MM.1S (cell line): Measurements from ENCODE around the gene KRT73.
A peak's percentile ranks its signal among the peaks of the same experiment; 100 is the strongest.

Source experiments
- DNase-seq: peaks from one replicate; pipeline ENCODE4 v3.0.0-alpha.2; 2015
- H2AFZ ChIP-seq: fragments of 300-600 bp; sonication (generic); 2 replicates; pipeline ENCODE4 v1.6.0; 2016; ENCODE audit warnings: antibody characterized with exemption, low read length
- H3F3A ChIP-seq: fragments of 300-600 bp; sonication (generic); 2 replicates; pipeline ENCODE4 v1.6.1; 2016; ENCODE audit warnings: mild to moderate bottlenecking, antibody characterized with exemption, low read length, moderate library complexity, mixed read lengths; ENCODE audit not compliant: insufficient read depth
- H3K27ac ChIP-seq: fragments of 300-600 bp; sonication (generic); 2 replicates; pipeline ENCODE4 v1.5.1; 2016; ENCODE audit warnings: mild to moderate bottlenecking, low read length
- H3K27me3 ChIP-seq: fragments of 300-600 bp; sonication (generic); replicated peaks from 2 replicates; pipeline ENCODE4 v1.6.0; 2016; ENCODE audit warnings: low read length; ENCODE audit not compliant: insufficient read depth
- H3K36me3 ChIP-seq: fragments of 300-600 bp; sonication (generic); replicated peaks from 2 replicates; pipeline ENCODE4 v1.6.1; 2016; ENCODE audit warnings: mild to moderate bottlenecking, low read length, mixed read lengths; ENCODE audit not compliant: insufficient read depth
- H3K4me1 ChIP-seq: fragments of 300-600 bp; sonication (generic); 2 replicates; pipeline ENCODE4 v1.6.1; 2016; ENCODE audit warnings: low read length, mixed read lengths
- H3K4me2 ChIP-seq: fragments of 300-600 bp; sonication (generic); 2 replicates; pipeline ENCODE4 v1.6.0; 2016; ENCODE audit warnings: low read depth, low read length
- H3K4me3 ChIP-seq: fragments of 300-600 bp; sonication (generic); 2 replicates; pipeline ENCODE4 v1.5.1; 2016; ENCODE audit warnings: low read length, mixed read lengths
- H3K79me2 ChIP-seq: fragments of 300-600 bp; sonication (generic); 2 replicates; pipeline ENCODE4 v1.6.1; 2016; ENCODE audit warnings: mixed run types, low read length, mixed read lengths
- H3K9ac ChIP-seq: fragments of 300-600 bp; sonication (generic); 2 replicates; pipeline ENCODE4 v1.6.1; 2016; ENCODE audit warnings: low read length, mixed read lengths
- H3K9me2 ChIP-seq: fragments of 300-600 bp; sonication (generic); replicated peaks from 2 replicates; pipeline ENCODE4 v1.6.1; 2016; ENCODE audit warnings: mild to moderate bottlenecking, low read length, mixed read lengths; ENCODE audit not compliant: insufficient read depth
- H3K9me3 ChIP-seq: fragments of 300-600 bp; sonication (generic); replicated peaks from 2 replicates; pipeline ENCODE4 v1.6.1; 2016; ENCODE audit warnings: mild to moderate bottlenecking, low read length, mixed read lengths; ENCODE audit not compliant: insufficient read depth
- H4K20me1 ChIP-seq: fragments of 300-600 bp; sonication (generic); 2 replicates; pipeline ENCODE4 v1.6.1; 2016; ENCODE audit warnings: mild to moderate bottlenecking, low read length, moderate library complexity, mixed read lengths; ENCODE audit not compliant: insufficient read depth
- CTCF ChIP-seq: fragments of 300-600 bp; sonication (generic); IDR thresholded peaks from 2 replicates; pipeline ENCODE4 v1.5.1; 2016; ENCODE audit warnings: antibody characterized with exemption, low read length, mixed read lengths
- EZH2 ChIP-seq: fragments of 300-600 bp; sonication (generic); optimal IDR thresholded peaks from 2 replicates; pipeline ENCODE3; 2017; ENCODE audit warnings: low read depth, mild to moderate bottlenecking, antibody characterized with exemption, low read length, mixed read lengths
- EZH2phosphoT487 ChIP-seq: fragments of 300-600 bp; sonication (generic); IDR thresholded peaks from 2 replicates; pipeline ENCODE4 v1.6.1; 2018; ENCODE audit warnings: antibody characterized with exemption, low read length

KRT73 gene

GRCh38 chr12:52566847-52567291 lies 51.5 kb downstream of the KRT73 start:
- no peaks in the 10 kb centered on the region for H3K9me3 ChIP-seq
- H3K36me3 ChIP-seq: no peaks in the 10 kb centered on the region
- DNase-seq: no peak
- no peak overlapping the region for H3K9ac ChIP-seq
- TF ChIP-seq EZH2 (no peak), CTCF (no peak), EZH2phosphoT487 (no peak)
- no peaks in the 10 kb centered on the region for H3F3A ChIP-seq
- H2AFZ ChIP-seq: no peak overlapping the region
- no peak overlapping the region for H3K4me3 ChIP-seq
- H3K79me2 ChIP-seq: no peaks in the 10 kb centered on the region
- no peaks in the 10 kb centered on the region for H3K4me1 ChIP-seq
- H4K20me1 ChIP-seq: no peaks in the 10 kb centered on the region
- H3K4me2 ChIP-seq: no peak overlapping the region
- H3K27ac ChIP-seq: no peak overlapping the region
- no peaks in the 10 kb centered on the region for H3K9me2 ChIP-seq
- H3K27me3 ChIP-seq: peaks cover 92% of the 10 kb centered on the region

- H3K4me1 ChIP-seq: no peaks in the 10 kb centered on the region
- H3K9me3 ChIP-seq: no peaks in the 10 kb centered on the region
- no peaks in the 10 kb centered on the region for H3K9me2 ChIP-seq
- no peak for TF ChIP-seq EZH2phosphoT487
- TF ChIP-seq EZH2: no peak
- TF ChIP-seq CTCF: no peak
- no peak overlapping the region for H3K9ac ChIP-seq
- H3F3A ChIP-seq: no peaks in the 10 kb centered on the region
- peaks cover 89% of the 10 kb centered on the region for H3K27me3 ChIP-seq
- H3K4me3 ChIP-seq: no peak overlapping the region
- no peak overlapping the region for H2AFZ ChIP-seq
- no peak overlapping the region for H3K4me2 ChIP-seq
- H4K20me1 ChIP-seq: no peaks in the 10 kb centered on the region
- H3K27ac ChIP-seq: no peak overlapping the region
- no peaks in the 10 kb centered on the region for H3K36me3 ChIP-seq
- H3K79me2 ChIP-seq: no peaks in the 10 kb centered on the region
- DNase-seq: no peak
These were observed 53.8 kb downstream of the KRT73 start for GRCh38 chr12:52564582-52564981.

- H4K20me1 ChIP-seq: no peaks in the 10 kb centered on the region
- no peak overlapping the region for H2AFZ ChIP-seq
- no peaks in the 10 kb centered on the region for H3F3A ChIP-seq
- 0 out of 2 replicates have a peak, but pooled peaks have one; percentile 6 for TF ChIP-seq CTCF
- no peak for TF ChIP-seq EZH2
- TF ChIP-seq EZH2phosphoT487: no peak
- no peaks in the 10 kb centered on the region for H3K9me2 ChIP-seq
- H3K4me1 ChIP-seq: no peaks in the 10 kb centered on the region
- no peak for DNase-seq
- no peak overlapping the region for H3K4me2 ChIP-seq
- H3K27me3 ChIP-seq: peaks cover 86% of the 10 kb centered on the region
- no peak overlapping the region for H3K4me3 ChIP-seq
- H3K79me2 ChIP-seq: no peaks in the 10 kb centered on the region
- no peak overlapping the region for H3K27ac ChIP-seq
- no peaks in the 10 kb centered on the region for H3K36me3 ChIP-seq
- no peaks in the 10 kb centered on the region for H3K9me3 ChIP-seq
- H3K9ac ChIP-seq: no peak overlapping the region
These were observed 56.4 kb downstream of the KRT73 start for GRCh38 chr12:52561880-52562449.
